SK-N-SH treated with all-trans-retinoic acid at 6 μM for 48 hours (cell line): ENCODE results near the gene PRKAG2.

Experiments used
- ATAC-seq: fragments of 200-7000 bp; cut with Tn5 transposase; 3 replicates; pipeline ENCODE4 v1.9.1; 2020; ENCODE audit warnings: mild to moderate bottlenecking, moderate library complexity
- ARNTL ChIP-seq: fragments of 450-650 bp; formaldehyde crosslinking; IDR thresholded peaks from 2 replicates; pipeline ENCODE4 v1.5.0; 2020; ENCODE audit warnings: low read depth, mild to moderate bottlenecking, moderate library complexity, borderline replicate concordance
- BACH2 ChIP-seq: fragments of 250-450 bp; sonication (Bioruptor Pico); IDR thresholded peaks from 2 replicates; pipeline ENCODE4 v1.9.0; 2021; ENCODE audit warnings: mild to moderate bottlenecking, borderline replicate concordance
- CSDC2 ChIP-seq: fragments of 250-450 bp; sonication (Bioruptor Pico); IDR thresholded peaks from 2 replicates; pipeline ENCODE4 v1.5.0; 2020; ENCODE audit warnings: mild to moderate bottlenecking, moderate library complexity
- ESRRG ChIP-seq: fragments of 250-450 bp; sonication (Bioruptor Pico); IDR thresholded peaks from 2 replicates; pipeline ENCODE4 v1.6.1; 2021; ENCODE audit warnings: mild to moderate bottlenecking
- GLIS3 ChIP-seq: fragments of 250-450 bp; sonication (Bioruptor Pico); IDR thresholded peaks from 2 replicates; pipeline ENCODE4 v1.5.0; 2020; ENCODE audit warnings: mild to moderate bottlenecking, moderate library complexity
- ISL1 ChIP-seq: fragments of 250-450 bp; sonication (Bioruptor Pico); IDR thresholded peaks from 2 replicates; pipeline ENCODE4 v2.1.2; 2022; ENCODE audit warnings: mild to moderate bottlenecking, moderate library complexity
- PPARA ChIP-seq: fragments of 250-450 bp; sonication (Bioruptor Pico); IDR thresholded peaks from 2 replicates; pipeline ENCODE4 v1.5.0; 2020; ENCODE audit warnings: mild to moderate bottlenecking, borderline replicate concordance
- RARB ChIP-seq: fragments of 250-450 bp; sonication (Bioruptor Pico); IDR thresholded peaks from 2 replicates; pipeline ENCODE4 v1.8.0; 2021; ENCODE audit warnings: mild to moderate bottlenecking, moderate library complexity
- SNAI2 ChIP-seq: fragments of 250-450 bp; sonication (Bioruptor Pico); IDR thresholded peaks from 2 replicates; pipeline ENCODE4 v1.5.0; 2020; ENCODE audit warnings: mild to moderate bottlenecking, moderate library complexity
- TCF4 ChIP-seq: fragments of 250-450 bp; sonication (Bioruptor Pico); IDR thresholded peaks from 2 replicates; pipeline ENCODE4 v1.8.0; 2021; ENCODE audit warnings: mild to moderate bottlenecking, moderate library complexity, borderline replicate concordance
- TOX ChIP-seq: fragments of 250-450 bp; sonication (Bioruptor Pico); IDR thresholded peaks from 2 replicates; pipeline ENCODE4 v1.8.0; 2021; ENCODE audit warnings: mild to moderate bottlenecking, moderate library complexity, borderline replicate concordance
- ZFP3 ChIP-seq: fragments of 250-450 bp; sonication (Bioruptor Pico); IDR thresholded peaks from 2 replicates; pipeline ENCODE4 v1.5.0; 2020; ENCODE audit warnings: mild to moderate bottlenecking, moderate library complexity
- ZFP30 ChIP-seq: fragments of 450-650 bp; formaldehyde crosslinking; IDR thresholded peaks from 2 replicates; pipeline ENCODE4 v1.5.0; 2022; ENCODE audit warnings: mild to moderate bottlenecking, moderate library complexity
- ZNF565 ChIP-seq: fragments of 450-650 bp; formaldehyde crosslinking; conservative IDR thresholded peaks from 2 replicates; pipeline ENCODE4 v1.5.0; 2020; ENCODE audit warnings: low read depth, mild to moderate bottlenecking, moderate library complexity
- ZNF70 ChIP-seq: fragments of 450-650 bp; formaldehyde crosslinking; IDR thresholded peaks from 2 replicates; pipeline ENCODE4 v1.5.0; 2020; ENCODE audit warnings: mild to moderate bottlenecking, moderate library complexity
- ZNF8 ChIP-seq: fragments of 450-650 bp; formaldehyde crosslinking; IDR thresholded peaks from 2 replicates; pipeline ENCODE4 v1.5.0; 2020; ENCODE audit warnings: mild to moderate bottlenecking, moderate library complexity
- TF ChIP-seq, protein P1 (sequence below): fragments of 250-450 bp; sonication (Bioruptor Pico); IDR thresholded peaks from 2 replicates; pipeline ENCODE4 v1.8.0; 2021; ENCODE audit warnings: low read depth, mild to moderate bottlenecking, moderate library complexity, borderline replicate concordance
- TF ChIP-seq, protein P2 (sequence below): fragments of 250-450 bp; sonication (Bioruptor Pico); IDR thresholded peaks from 2 replicates; pipeline ENCODE4 v1.5.1; 2020; ENCODE audit warnings: low read depth, mild to moderate bottlenecking, moderate library complexity
- TF ChIP-seq, protein P3 (sequence below): fragments of 250-450 bp; sonication (Bioruptor Pico); IDR thresholded peaks from 2 replicates; pipeline ENCODE4 v1.5.0; 2020; ENCODE audit warnings: mild to moderate bottlenecking, moderate library complexity
- TF ChIP-seq, protein P4 (sequence below): fragments of 250-450 bp; sonication (Bioruptor Pico); IDR thresholded peaks from 2 replicates; pipeline ENCODE4 v1.5.1; 2021; ENCODE audit warnings: mild to moderate bottlenecking, moderate library complexity
- TF ChIP-seq, protein P5 (sequence below): fragments of 250-450 bp; sonication (Bioruptor Pico); IDR thresholded peaks from 2 replicates; pipeline ENCODE4 v1.8.0; 2020; ENCODE audit warnings: mild to moderate bottlenecking, moderate library complexity, borderline replicate concordance

The PRKAG2 gene

DNA sequence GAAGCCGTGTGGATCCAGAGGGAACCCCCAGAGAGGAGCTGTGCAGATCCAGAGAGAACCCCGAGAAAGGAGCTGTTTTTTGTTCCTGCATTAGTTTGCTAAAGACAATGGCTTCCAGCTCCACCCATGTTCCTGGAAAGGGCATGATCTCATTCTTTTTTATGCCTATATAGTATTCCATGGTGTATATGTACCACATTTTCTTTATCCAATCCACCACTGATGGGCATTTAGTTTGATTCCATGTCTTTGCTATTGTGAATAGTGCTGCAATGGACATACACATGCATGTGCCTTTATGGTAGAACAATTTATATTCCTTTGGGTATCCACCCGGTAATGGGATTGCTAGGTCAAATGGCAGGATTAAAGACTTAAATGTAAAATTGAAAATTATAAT lies 261.9 kb downstream of the PRKAG2 start:
- TF ChIP-seq RARB (no peak), ZNF8 (peak; percentile 59; the same call in 1 of the 2 replicates), ESRRG (CRISPR knock-in tag) (no peak), BACH2 (CRISPR knock-in tag) (no peak), TCF4 (CRISPR knock-in tag) (no peak), SNAI2 (CRISPR knock-in tag) (no peak)
- TF ChIP-seq, protein P1, sequence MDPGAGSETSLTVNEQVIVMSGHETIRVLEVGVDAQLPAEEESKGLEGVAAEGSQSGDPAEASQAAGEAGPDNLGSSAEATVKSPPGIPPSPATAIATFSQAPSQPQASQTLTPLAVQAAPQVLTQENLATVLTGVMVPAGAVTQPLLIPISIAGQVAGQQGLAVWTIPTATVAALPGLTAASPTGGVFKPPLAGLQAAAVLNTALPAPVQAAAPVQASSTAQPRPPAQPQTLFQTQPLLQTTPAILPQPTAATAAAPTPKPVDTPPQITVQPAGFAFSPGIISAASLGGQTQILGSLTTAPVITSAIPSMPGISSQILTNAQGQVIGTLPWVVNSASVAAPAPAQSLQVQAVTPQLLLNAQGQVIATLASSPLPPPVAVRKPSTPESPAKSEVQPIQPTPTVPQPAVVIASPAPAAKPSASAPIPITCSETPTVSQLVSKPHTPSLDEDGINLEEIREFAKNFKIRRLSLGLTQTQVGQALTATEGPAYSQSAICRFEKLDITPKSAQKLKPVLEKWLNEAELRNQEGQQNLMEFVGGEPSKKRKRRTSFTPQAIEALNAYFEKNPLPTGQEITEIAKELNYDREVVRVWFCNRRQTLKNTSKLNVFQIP (CRISPR knock-in tag): no peak
- TF ChIP-seq, all 23 proteins: peak for 1
- no peak for ATAC-seq

DNA sequence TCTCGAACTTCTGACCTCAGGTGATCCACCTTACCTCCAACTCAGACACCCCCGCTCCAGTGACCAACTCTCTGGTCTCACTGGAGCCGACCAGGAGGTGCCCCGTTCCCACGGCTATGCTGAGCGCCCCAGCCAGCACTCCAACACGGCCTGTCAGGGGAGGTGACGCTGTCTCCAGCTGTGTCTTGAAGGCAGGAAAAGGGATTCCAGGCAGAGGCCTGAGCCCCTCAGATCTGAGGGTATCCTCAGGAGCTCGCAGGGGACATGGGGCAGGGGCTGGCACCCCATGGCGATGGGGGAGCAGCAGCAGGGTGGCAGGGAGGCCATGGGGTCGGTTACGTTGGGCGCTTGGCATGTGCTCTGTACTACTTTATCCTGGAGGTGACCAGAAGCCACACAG lies 262.9 kb downstream of the PRKAG2 start:
- ATAC-seq: no peak
- no peak for TF ChIP-seq ZFP3
- TF ChIP-seq ARNTL (CRISPR knock-in tag): no peak
- no peak for TF ChIP-seq ISL1 (CRISPR knock-in tag)
- no peak for TF ChIP-seq RARB
- TF ChIP-seq ZNF8: no peak
- no peak for TF ChIP-seq ZNF565 (CRISPR knock-in tag)
- TF ChIP-seq, protein P2, sequence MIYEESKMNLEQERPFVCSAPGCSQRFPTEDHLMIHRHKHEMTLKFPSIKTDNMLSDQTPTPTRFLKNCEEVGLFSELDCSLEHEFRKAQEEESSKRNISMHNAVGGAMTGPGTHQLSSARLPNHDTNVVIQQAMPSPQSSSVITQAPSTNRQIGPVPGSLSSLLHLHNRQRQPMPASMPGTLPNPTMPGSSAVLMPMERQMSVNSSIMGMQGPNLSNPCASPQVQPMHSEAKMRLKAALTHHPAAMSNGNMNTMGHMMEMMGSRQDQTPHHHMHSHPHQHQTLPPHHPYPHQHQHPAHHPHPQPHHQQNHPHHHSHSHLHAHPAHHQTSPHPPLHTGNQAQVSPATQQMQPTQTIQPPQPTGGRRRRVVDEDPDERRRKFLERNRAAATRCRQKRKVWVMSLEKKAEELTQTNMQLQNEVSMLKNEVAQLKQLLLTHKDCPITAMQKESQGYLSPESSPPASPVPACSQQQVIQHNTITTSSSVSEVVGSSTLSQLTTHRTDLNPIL (CRISPR knock-in tag): no peak
- TF ChIP-seq, protein P3, sequence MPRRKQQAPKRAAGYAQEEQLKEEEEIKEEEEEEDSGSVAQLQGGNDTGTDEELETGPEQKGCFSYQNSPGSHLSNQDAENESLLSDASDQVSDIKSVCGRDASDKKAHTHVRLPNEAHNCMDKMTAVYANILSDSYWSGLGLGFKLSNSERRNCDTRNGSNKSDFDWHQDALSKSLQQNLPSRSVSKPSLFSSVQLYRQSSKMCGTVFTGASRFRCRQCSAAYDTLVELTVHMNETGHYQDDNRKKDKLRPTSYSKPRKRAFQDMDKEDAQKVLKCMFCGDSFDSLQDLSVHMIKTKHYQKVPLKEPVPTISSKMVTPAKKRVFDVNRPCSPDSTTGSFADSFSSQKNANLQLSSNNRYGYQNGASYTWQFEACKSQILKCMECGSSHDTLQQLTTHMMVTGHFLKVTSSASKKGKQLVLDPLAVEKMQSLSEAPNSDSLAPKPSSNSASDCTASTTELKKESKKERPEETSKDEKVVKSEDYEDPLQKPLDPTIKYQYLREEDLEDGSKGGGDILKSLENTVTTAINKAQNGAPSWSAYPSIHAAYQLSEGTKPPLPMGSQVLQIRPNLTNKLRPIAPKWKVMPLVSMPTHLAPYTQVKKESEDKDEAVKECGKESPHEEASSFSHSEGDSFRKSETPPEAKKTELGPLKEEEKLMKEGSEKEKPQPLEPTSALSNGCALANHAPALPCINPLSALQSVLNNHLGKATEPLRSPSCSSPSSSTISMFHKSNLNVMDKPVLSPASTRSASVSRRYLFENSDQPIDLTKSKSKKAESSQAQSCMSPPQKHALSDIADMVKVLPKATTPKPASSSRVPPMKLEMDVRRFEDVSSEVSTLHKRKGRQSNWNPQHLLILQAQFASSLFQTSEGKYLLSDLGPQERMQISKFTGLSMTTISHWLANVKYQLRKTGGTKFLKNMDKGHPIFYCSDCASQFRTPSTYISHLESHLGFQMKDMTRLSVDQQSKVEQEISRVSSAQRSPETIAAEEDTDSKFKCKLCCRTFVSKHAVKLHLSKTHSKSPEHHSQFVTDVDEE (CRISPR knock-in tag): no peak
- TF ChIP-seq GLIS3 (CRISPR knock-in tag): no peak
- TF ChIP-seq PPARA: no peak
- TF ChIP-seq, protein P1 (CRISPR knock-in tag): no peak
- no peak for TF ChIP-seq CSDC2 (CRISPR knock-in tag)
- no peak for TF ChIP-seq TCF4 (CRISPR knock-in tag)
- TF ChIP-seq BACH2 (CRISPR knock-in tag): no peak

DNA sequence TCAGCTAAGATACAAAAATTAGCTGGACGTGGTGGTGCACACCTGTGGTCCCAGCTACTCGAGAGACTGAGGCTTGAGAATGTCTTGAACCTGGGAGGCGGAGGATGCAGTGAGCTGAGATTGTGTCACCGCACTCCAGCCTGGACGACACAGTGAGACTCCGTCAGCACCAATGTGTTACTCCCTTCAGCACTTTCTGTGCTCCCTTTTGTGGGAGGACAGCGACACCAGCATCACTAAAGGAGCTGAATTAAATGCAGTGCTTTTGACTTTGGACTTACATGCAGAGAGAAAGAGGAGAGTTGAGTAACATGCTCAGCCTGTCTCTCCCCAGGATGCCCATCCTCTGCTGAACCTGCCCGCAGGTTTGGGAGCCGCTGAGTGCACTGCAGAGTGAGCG lies 265.0 kb downstream of the PRKAG2 start:
- ATAC-seq: no peak
- TF ChIP-seq, protein P2 (CRISPR knock-in tag): no peak
- TF ChIP-seq, protein P4, sequence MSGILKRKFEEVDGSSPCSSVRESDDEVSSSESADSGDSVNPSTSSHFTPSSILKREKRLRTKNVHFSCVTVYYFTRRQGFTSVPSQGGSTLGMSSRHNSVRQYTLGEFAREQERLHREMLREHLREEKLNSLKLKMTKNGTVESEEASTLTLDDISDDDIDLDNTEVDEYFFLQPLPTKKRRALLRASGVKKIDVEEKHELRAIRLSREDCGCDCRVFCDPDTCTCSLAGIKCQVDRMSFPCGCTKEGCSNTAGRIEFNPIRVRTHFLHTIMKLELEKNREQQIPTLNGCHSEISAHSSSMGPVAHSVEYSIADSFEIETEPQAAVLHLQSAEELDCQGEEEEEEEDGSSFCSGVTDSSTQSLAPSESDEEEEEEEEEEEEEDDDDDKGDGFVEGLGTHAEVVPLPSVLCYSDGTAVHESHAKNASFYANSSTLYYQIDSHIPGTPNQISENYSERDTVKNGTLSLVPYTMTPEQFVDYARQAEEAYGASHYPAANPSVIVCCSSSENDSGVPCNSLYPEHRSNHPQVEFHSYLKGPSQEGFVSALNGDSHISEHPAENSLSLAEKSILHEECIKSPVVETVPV: no peak
- no peak for TF ChIP-seq RARB
- no peak for TF ChIP-seq CSDC2 (CRISPR knock-in tag)
- TF ChIP-seq ISL1 (CRISPR knock-in tag): no peak
- TF ChIP-seq, protein P5, sequence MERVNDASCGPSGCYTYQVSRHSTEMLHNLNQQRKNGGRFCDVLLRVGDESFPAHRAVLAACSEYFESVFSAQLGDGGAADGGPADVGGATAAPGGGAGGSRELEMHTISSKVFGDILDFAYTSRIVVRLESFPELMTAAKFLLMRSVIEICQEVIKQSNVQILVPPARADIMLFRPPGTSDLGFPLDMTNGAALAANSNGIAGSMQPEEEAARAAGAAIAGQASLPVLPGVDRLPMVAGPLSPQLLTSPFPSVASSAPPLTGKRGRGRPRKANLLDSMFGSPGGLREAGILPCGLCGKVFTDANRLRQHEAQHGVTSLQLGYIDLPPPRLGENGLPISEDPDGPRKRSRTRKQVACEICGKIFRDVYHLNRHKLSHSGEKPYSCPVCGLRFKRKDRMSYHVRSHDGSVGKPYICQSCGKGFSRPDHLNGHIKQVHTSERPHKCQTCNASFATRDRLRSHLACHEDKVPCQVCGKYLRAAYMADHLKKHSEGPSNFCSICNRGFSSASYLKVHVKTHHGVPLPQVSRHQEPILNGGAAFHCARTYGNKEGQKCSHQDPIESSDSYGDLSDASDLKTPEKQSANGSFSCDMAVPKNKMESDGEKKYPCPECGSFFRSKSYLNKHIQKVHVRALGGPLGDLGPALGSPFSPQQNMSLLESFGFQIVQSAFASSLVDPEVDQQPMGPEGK (CRISPR knock-in tag): no peak
- no peak for TF ChIP-seq BACH2 (CRISPR knock-in tag)
- TF ChIP-seq TCF4 (CRISPR knock-in tag): no peak
- TF ChIP-seq ZNF565 (CRISPR knock-in tag): no peak
- TF ChIP-seq PPARA: no peak
- TF ChIP-seq ZNF70: no peak
- TF ChIP-seq GLIS3 (CRISPR knock-in tag): no peak
- TF ChIP-seq SNAI2 (CRISPR knock-in tag): no peak
- no peak for TF ChIP-seq ZFP3
- TF ChIP-seq TOX: no peak
- no peak for TF ChIP-seq ARNTL (CRISPR knock-in tag)
- no peak for TF ChIP-seq ZFP30 (CRISPR knock-in tag)
- TF ChIP-seq, protein P3 (CRISPR knock-in tag): no peak
